HepG2 (cell line): ENCODE data around the gene PAQR5. TPM values are rescaled to one million over a fixed set of nuclear protein-coding genes. Genes with fewer than 3 reads are reported as not detected.

Experiments used
- ATAC-seq: fragments of 200-7000 bp; cut with Tn5 transposase; 3 replicates; pipeline ENCODE4 v1.9.1; 2020; ENCODE audit warnings: mild to moderate bottlenecking, moderate library complexity
- BruUV-seq: library from RNA; stranded (reverse); fragments of 400-500 nt; replicated peaks from 2 replicates; lab custom pipeline; 2021; lab: Mats Ljungman, UMichigan
- CTCF ChIA-PET: fragments of 300-600 bp; formaldehyde crosslinking; extraction: SDS; loops from one replicate; lab custom pipeline; 2021; ENCODE audit warnings: low total read pairs, inconsistent platforms, low intra/inter-chr PET ratio; lab: Yijun Ruan, JAX
- POLR2A ChIA-PET: fragments of 350-600 bp; sonication (Branson Sonifier 250); formaldehyde crosslinking; loops from one replicate; lab custom pipeline; 2020; ENCODE audit warnings: antibody characterized with exemption, inconsistent platforms; lab: Yijun Ruan, JAX
- DNase-seq: peaks from one replicate; pipeline ENCODE4 v3.0.0-alpha.2; 2015; ENCODE audit warnings: low spot score
- FAIRE-seq: peaks from 3 replicates; lab custom pipeline; 2011; peaks lifted over from hg19 to GRCh38; lab: Jason Lieb, UNC
- H2AFZ ChIP-seq: one replicate; pipeline ENCODE4 v1.6.1; 2011; ENCODE audit warnings: low read length, inconsistent platforms
- H3K27ac ChIP-seq: fragments of 300-600 bp; 3 replicates; pipeline ENCODE4 v1.8.0; 2011; ENCODE audit warnings: mixed run types, mild to moderate bottlenecking, mixed read lengths, low read length, inconsistent platforms; ENCODE audit not compliant: insufficient read depth; ENCODE audit errors: extremely low read length
- H3K27me3 ChIP-seq, 2 experiments: fragments of 200-600 bp in 1 of 2; 2 replicates in 1 of 2; 3 replicates in 1 of 2; pipeline versions ENCODE4 v1.6.0 to v1.8.0; 2011; ENCODE audit warnings: low read length in 2 of 2, mild to moderate bottlenecking in 2 of 2, moderate library complexity in 2 of 2, inconsistent platforms in 1 of 2; ENCODE audit not compliant: insufficient read depth in 2 of 2, control insufficient read depth in 1 of 2
- H3K36me3 ChIP-seq, 2 experiments: fragments of 200-600 bp in 1 of 2; replicated peaks in 1 of 2; 2 replicates in 1 of 2; 3 replicates in 1 of 2; pipeline versions ENCODE4 v1.5.1 to v1.8.0; 2011; ENCODE audit warnings: low read length in 2 of 2, inconsistent platforms in 1 of 2; ENCODE audit not compliant: insufficient read depth in 2 of 2, control insufficient read depth in 1 of 2
- H3K4me1 ChIP-seq: 2 replicates; pipeline ENCODE4 v1.5.1; 2012; ENCODE audit warnings: low read length, inconsistent platforms; ENCODE audit not compliant: insufficient read depth
- H3K4me2 ChIP-seq: 2 replicates; pipeline ENCODE4 v1.6.0; 2011; ENCODE audit warnings: low read depth, low read length, inconsistent platforms
- H3K4me3 ChIP-seq, 3 experiments: fragments of 200-600 bp in 1 of 3; sonication (generic), shearing (Covaris generic) in 1 of 3; replicated peaks in 1 of 3; 2 replicates each; pipeline ENCODE4 v1.5.1; 2011 to 2016; ENCODE audit warnings: low read length in 3 of 3, inconsistent platforms in 2 of 3, low read depth in 2 of 3, mild to moderate bottlenecking in 2 of 3, control low read depth in 1 of 3, mixed read lengths in 1 of 3; ENCODE audit not compliant: insufficient read depth in 1 of 3
- H3K79me2 ChIP-seq: one replicate; pipeline ENCODE4 v1.6.1; 2011; ENCODE audit warnings: low read length, inconsistent platforms; ENCODE audit not compliant: insufficient read depth
- H3K9ac ChIP-seq: 2 replicates; pipeline ENCODE4 v1.6.0; 2011; ENCODE audit warnings: mild to moderate bottlenecking, low read depth, low read length, inconsistent platforms; ENCODE audit not compliant: insufficient read depth
- H3K9me3 ChIP-seq: 2 replicates; pipeline ENCODE4 v1.5.1; 2012; ENCODE audit warnings: mild to moderate bottlenecking, low read length
- H4K20me1 ChIP-seq: 2 replicates; pipeline ENCODE4 v1.6.0; 2011; ENCODE audit warnings: inconsistent platforms, mild to moderate bottlenecking, low read length, moderate library complexity; ENCODE audit not compliant: insufficient read depth
- ATF7-NPFF ChIP-seq: sonication (generic); formaldehyde crosslinking; IDR thresholded peaks from 2 replicates; pipeline ENCODE4 v1.8.1; 2023; ENCODE audit warnings: mild to moderate bottlenecking, low read depth, missing genetic modification reagents, moderate library complexity
- CBX1 ChIP-seq: IDR thresholded peaks from one replicate; pipeline ENCODE4 v1.6.1; 2016; ENCODE audit warnings: antibody characterized with exemption, low read depth
- E2F1 ChIP-seq: sonication (generic); formaldehyde crosslinking; IDR thresholded peaks from 2 replicates; pipeline ENCODE4 v1.5.0; 2020; ENCODE audit warnings: missing genetic modification reagents
- FOXA1 ChIP-seq, 2 experiments: fragments of 450-650 bp in 1 of 2; sonication (generic) in 1 of 2; formaldehyde crosslinking in 1 of 2; IDR thresholded peaks; 2 replicates each; pipeline versions ENCODE4 v1.4.0 to v1.6.1; 2016 to 2020; ENCODE audit warnings: missing genetic modification reagents in 1 of 2
- HOXA3 ChIP-seq: sonication (generic); formaldehyde crosslinking; IDR thresholded peaks from 2 replicates; pipeline ENCODE4 v1.5.0; 2020; ENCODE audit warnings: missing genetic modification reagents
- KAT7 ChIP-seq: IDR thresholded peaks from 2 replicates; pipeline ENCODE4 v1.6.1; 2018; ENCODE audit warnings: borderline replicate concordance, missing compliant biosample characterization
- KMT2A ChIP-seq: sonication (generic); formaldehyde crosslinking; IDR thresholded peaks from 2 replicates; pipeline ENCODE4 v1.4.0; 2020; ENCODE audit warnings: missing genetic modification reagents
- PATZ1 ChIP-seq: sonication (generic); formaldehyde crosslinking; IDR thresholded peaks from 2 replicates; pipeline ENCODE4 v1.4.0; 2020; ENCODE audit warnings: missing genetic modification reagents
- PITX1 ChIP-seq: sonication (generic); formaldehyde crosslinking; IDR thresholded peaks from 2 replicates; pipeline ENCODE4 v1.5.1; 2020; ENCODE audit warnings: mild to moderate bottlenecking, missing genetic modification reagents
- SALL1 ChIP-seq: sonication (generic); formaldehyde crosslinking; IDR thresholded peaks from 2 replicates; pipeline ENCODE4 v1.8.0; 2022; ENCODE audit warnings: mild to moderate bottlenecking, missing genetic modification reagents
- SRF ChIP-seq: IDR thresholded peaks from 2 replicates; pipeline ENCODE4 v1.6.1; 2011; ENCODE audit warnings: mild to moderate bottlenecking, low read depth, low read length, moderate library complexity
- TARDBP ChIP-seq: sonication (generic); formaldehyde crosslinking; IDR thresholded peaks from 2 replicates; pipeline ENCODE4 v1.8.0; 2022; ENCODE audit warnings: mild to moderate bottlenecking, missing genetic modification reagents
- TP53 ChIP-seq: sonication (generic); formaldehyde crosslinking; conservative IDR thresholded peaks from 2 replicates; pipeline ENCODE4 v1.4.0; 2020; ENCODE audit warnings: missing genetic modification reagents
- ZFP36L2 ChIP-seq: sonication (generic); formaldehyde crosslinking; IDR thresholded peaks from 2 replicates; pipeline ENCODE4 v1.4.0; 2020; ENCODE audit warnings: missing genetic modification reagents
- ZNF264 ChIP-seq: sonication (generic); formaldehyde crosslinking; IDR thresholded peaks from 2 replicates; pipeline ENCODE4 v1.4.0; 2020; ENCODE audit warnings: missing genetic modification reagents
- ZNF589 ChIP-seq: sonication (generic); formaldehyde crosslinking; conservative IDR thresholded peaks from 2 replicates; pipeline ENCODE4 v1.8.0; 2022; ENCODE audit warnings: mild to moderate bottlenecking, moderate library complexity, missing genetic modification reagents
- ZZZ3 ChIP-seq: sonication (generic); formaldehyde crosslinking; IDR thresholded peaks from 2 replicates; pipeline ENCODE4 v1.4.0; 2020; ENCODE audit warnings: missing genetic modification reagents, mild to moderate bottlenecking, borderline replicate concordance
- WGBS: methylation state at CpG from one replicate; pipeline ENCODE4 v1.1.6; 2017; ENCODE audit warnings: low lambda C conversion rate; 5-methylcytosine and 5-hydroxymethylcytosine counted together
- in situ Hi-C: cut with HindIII; loops from 2 replicates; pipeline ENCODE4 v1.10.0; 2017; ENCODE audit warnings: low pct_unique_long_range_greater_than_20kb; ENCODE audit not compliant: extremely low pct_ligation_motif_present
- intact Hi-C: fragments of 100-400 bp; cut with micrococcal nuclease; formaldehyde crosslinking; loops from one replicate; pipeline ENCODE4 v1.10.0; 2022; ENCODE audit not compliant: unreplicated experiment
- polyA plus RNA-seq, 8 experiments: library from polyadenylated mRNA; depleted of rRNA in 3 of 8; stranded (reverse) in 7 of 8; unstranded in 1 of 8; fragments of >200 nt; fragmentation: Illumina TruSeq in 4 of 8; extraction: Trizol in 4 of 8; gene quantifications; 2 replicates each; pipeline versions ENCODE4 v1.2.1 to v1.2.3, GENCODE V29; 2011 to 2016; ENCODE audit warnings: low read depth in 4 of 8, missing spikeins in 1 of 8, mixed read lengths in 1 of 8; ENCODE audit not compliant: insufficient read depth in 1 of 8
- total RNA-seq, 5 experiments: library from RNA; depleted of rRNA; stranded (reverse); fragments of >200 nt; fragmentation: Illumina TruSeq; extraction: Trizol; gene quantifications; 2 replicates each; pipeline ENCODE4 v1.2.3, GENCODE V29; 2016; ENCODE audit warnings: low read depth in 1 of 5
- TF ChIP-seq, protein P1 (sequence below): sonication (generic); formaldehyde crosslinking; IDR thresholded peaks from 2 replicates; pipeline ENCODE4 v1.5.1; 2020; ENCODE audit warnings: missing genetic modification reagents, mild to moderate bottlenecking, borderline replicate concordance

The PAQR5 gene
- total and polyA plus RNA-seq, 2 of the 13 experiments (the other 11 are each of a cell fraction or from before 2014, with no cell fraction given), result 0.53 to 1.3 TPM

DNA sequence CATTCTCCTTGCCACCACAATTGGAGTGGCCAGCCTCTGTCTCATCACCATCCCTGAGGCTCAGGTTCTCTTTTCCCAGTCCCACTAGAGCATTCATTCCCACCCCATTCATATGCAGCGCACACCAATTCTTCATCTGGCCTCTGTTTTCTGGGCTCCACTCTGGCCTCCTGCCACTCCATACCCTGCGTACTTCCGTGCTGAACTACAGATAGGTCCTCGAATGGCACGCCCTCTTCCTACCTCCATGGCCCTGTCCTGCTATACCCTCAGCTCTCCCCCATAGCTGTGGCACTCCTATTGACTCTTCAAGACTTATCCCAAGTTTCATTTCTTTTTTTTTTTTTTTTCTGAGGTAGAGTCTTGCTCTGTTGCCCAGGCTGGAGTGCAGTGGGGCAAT lies 25.9 kb downstream of the PAQR5 start:
- ChIA-PET POLR2A (no interaction called here), CTCF (no interaction called here)
- Histone ChIP-seq H3K9me3 (no peaks in the 10 kb centered on the region), H3K36me3 (no peaks in the 10 kb centered on the region), H3K79me2 (no peaks in the 10 kb centered on the region), H3K27me3 (peaks cover 0 to 9% of the 10 kb centered on the region in 2 experiments; a peak in 1 of 5 replicates), H3K9ac (no peak overlapping the region), H3K4me1 (peaks cover 7% of the 10 kb centered on the region; the same call in 1 of the 2 replicates), H3K4me2 (no peak overlapping the region), H4K20me1 (no peaks in the 10 kb centered on the region), H2AFZ (no peak overlapping the region), H3K4me3 (no peak overlapping the region), H3K27ac (no peak overlapping the region)
- no TSS peak for BruUV-seq
- DNase-seq, result no peak
- intact Hi-C loops (no loop called here), in situ Hi-C loops (no loop called here)
- WGBS, result 44% methylated on average over 5 of the region's 5 CpGs
- no peak for FAIRE-seq
- TF ChIP-seq HOXA3 (CRISPR knock-in tag), result no peak
- no peak for TF ChIP-seq KMT2A (CRISPR knock-in tag)
- no peak for TF ChIP-seq ZNF589 (CRISPR knock-in tag)
- TF ChIP-seq TP53 (CRISPR knock-in tag), result no peak
- TF ChIP-seq ATF7-NPFF, result no peak
- TF ChIP-seq FOXA1 (IDR thresholded peaks at IDR 0.05), result no peak
- no peak for TF ChIP-seq FOXA1 (CRISPR knock-in tag; IDR thresholded peaks at IDR 0.05)
- TF ChIP-seq PITX1 (CRISPR knock-in tag), result no peak
- no peak for TF ChIP-seq E2F1 (CRISPR knock-in tag)
- TF ChIP-seq SALL1, result no peak
- TF ChIP-seq SRF, result no peak
- TF ChIP-seq, protein P1, sequence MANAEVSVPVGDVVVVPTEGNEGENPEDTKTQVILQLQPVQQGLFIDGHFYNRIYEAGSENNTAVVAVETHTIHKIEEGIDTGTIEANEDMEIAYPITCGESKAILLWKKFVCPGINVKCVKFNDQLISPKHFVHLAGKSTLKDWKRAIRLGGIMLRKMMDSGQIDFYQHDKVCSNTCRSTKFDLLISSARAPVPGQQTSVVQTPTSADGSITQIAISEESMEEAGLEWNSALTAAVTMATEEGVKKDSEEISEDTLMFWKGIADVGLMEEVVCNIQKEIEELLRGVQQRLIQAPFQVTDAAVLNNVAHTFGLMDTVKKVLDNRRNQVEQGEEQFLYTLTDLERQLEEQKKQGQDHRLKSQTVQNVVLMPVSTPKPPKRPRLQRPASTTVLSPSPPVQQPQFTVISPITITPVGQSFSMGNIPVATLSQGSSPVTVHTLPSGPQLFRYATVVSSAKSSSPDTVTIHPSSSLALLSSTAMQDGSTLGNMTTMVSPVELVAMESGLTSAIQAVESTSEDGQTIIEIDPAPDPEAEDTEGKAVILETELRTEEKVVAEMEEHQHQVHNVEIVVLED (CRISPR knock-in tag), result no peak
- TF ChIP-seq CBX1, result no peak
- no peak for TF ChIP-seq ZFP36L2 (CRISPR knock-in tag)
- no peak for TF ChIP-seq TARDBP
- no peak for TF ChIP-seq KAT7 (CRISPR knock-in tag)
- TF ChIP-seq PATZ1 (CRISPR knock-in tag), result no peak
- TF ChIP-seq ZZZ3, result no peak
- TF ChIP-seq ZNF264 (CRISPR knock-in tag), result no peak
- ATAC-seq, result no peak
